PFSK-1 (cell line): ENCODE results near the gene TMEM53.

Experiments
- SIN3A ChIP-seq: IDR thresholded peaks from 2 replicates; pipeline ENCODE4 v1.6.1; 2012; ENCODE audit warnings: mild to moderate bottlenecking, low read length, moderate library complexity, borderline replicate concordance; ENCODE audit not compliant: insufficient read depth
- TAF1 ChIP-seq: IDR thresholded peaks from 2 replicates; pipeline ENCODE4 v1.6.1; 2012; ENCODE audit warnings: low read length, control low read depth, borderline replicate concordance; ENCODE audit not compliant: insufficient read depth
- TF ChIP-seq, protein P1 (sequence below), 2 experiments: IDR thresholded peaks; 2 replicates each; pipeline versions ENCODE4 v1.6.1 to v1.8.0; 2011 to 2012; ENCODE audit warnings: low read depth in 2 of 2, low read length in 2 of 2, control low read depth in 1 of 2, inconsistent platforms in 1 of 2, mild to moderate bottlenecking in 1 of 2, moderate library complexity in 1 of 2; ENCODE audit not compliant: insufficient read depth in 1 of 2

DNA sequence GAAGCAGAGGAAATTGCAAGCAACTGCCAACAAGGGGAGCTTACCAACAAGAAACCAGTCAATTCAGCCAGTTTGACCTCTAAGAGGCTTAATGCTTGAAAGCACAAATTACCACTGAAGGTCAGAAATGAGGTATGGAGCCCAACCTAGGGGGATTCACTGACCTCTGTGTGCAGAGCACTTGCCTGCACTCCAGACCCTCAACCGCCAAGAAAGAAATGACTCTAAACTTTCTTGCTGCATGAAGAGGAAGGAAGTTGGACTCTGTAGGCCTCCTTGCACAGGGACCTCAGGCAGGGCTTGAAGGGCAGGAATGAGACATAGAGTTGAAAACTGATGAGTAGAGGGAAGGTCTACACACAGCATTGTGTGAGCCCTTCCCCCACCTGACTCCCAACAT, 10.2 kb upstream of the TMEM53 start:
- no peak for TF ChIP-seq SIN3A
- TF ChIP-seq, protein P1, sequence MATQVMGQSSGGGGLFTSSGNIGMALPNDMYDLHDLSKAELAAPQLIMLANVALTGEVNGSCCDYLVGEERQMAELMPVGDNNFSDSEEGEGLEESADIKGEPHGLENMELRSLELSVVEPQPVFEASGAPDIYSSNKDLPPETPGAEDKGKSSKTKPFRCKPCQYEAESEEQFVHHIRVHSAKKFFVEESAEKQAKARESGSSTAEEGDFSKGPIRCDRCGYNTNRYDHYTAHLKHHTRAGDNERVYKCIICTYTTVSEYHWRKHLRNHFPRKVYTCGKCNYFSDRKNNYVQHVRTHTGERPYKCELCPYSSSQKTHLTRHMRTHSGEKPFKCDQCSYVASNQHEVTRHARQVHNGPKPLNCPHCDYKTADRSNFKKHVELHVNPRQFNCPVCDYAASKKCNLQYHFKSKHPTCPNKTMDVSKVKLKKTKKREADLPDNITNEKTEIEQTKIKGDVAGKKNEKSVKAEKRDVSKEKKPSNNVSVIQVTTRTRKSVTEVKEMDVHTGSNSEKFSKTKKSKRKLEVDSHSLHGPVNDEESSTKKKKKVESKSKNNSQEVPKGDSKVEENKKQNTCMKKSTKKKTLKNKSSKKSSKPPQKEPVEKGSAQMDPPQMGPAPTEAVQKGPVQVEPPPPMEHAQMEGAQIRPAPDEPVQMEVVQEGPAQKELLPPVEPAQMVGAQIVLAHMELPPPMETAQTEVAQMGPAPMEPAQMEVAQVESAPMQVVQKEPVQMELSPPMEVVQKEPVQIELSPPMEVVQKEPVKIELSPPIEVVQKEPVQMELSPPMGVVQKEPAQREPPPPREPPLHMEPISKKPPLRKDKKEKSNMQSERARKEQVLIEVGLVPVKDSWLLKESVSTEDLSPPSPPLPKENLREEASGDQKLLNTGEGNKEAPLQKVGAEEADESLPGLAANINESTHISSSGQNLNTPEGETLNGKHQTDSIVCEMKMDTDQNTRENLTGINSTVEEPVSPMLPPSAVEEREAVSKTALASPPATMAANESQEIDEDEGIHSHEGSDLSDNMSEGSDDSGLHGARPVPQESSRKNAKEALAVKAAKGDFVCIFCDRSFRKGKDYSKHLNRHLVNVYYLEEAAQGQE (IDR thresholded peaks at IDR 0.05; ENCODE audit: insufficient read depth in 1 of 2, low read depth in 2 of 2, low read length in 2 of 2) = no peak
- TF ChIP-seq TAF1 = no peak
